ENCODE results near the gene TTC39C.
"Not testable (repeated sequence)": the region's sequence is repeated elsewhere in the genome, so short reads cannot be mapped to it uniquely, and the experiment has no call there.

The TTC39C gene

GRCh38 chr18:24018299-24018886 lies 3.8 kb downstream of the TTC39C start:
- no peak for DNase-seq (ENCODE audit: low spot score)

DNA sequence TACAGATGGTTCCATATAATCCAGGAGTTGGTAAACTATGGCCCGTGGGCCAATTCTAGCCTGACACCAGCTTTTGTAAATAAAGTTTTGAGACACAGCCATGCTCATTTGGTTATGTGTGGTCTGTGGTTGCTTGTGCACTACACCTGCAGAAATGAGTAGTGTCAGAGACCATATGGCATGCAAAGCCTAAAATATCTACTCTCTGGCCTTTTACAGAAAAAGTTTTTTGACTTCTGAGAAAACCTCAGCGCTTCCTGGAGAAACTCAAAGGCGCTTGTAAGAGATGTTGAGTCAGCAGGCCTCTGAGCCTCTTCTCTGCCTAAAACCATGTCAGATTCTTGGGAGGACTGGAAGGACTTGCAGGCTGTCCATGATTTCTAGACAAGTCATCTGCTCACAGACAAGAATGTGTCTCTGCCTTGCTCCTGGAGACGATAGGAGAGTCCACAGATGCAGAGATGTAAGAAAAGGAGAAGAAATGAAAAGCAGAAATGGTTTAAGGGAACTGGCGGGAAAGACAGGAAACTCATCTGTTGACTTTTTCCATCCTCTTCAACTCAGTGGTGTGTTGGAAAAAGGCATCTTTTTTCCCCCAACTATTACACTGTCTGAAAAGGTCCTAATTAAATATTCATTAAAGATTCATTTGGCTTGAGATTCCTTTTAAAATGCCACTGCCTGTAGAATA lies 5.2 kb downstream of the TTC39C start:
- DNase-seq (ENCODE audit: low spot score), result peak; percentile 78

- DNase-seq (ENCODE audit: low spot score), result no peak
Observed at GRCh38 chr18:24021505-24021904, 7.0 kb downstream of the TTC39C start.

DNA sequence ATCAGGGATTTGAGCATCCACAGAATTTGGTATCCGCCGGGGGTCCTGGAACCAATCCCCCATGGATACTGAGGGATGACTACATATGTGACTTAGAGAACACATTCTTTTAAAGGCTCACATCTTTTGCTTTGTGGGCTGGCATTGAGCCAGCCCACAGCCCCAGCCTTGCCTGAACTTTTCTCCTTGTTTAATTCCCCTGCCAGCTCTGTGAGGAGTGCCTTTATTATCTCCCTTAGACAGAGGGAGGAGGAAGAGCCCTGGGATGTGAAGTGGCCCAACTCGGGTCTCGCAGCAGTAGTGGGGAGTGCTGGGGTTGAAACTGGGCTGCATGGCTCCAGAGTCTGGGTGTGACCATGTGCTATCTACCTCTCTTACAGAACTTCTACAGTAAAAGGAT lies 7.6 kb downstream of the TTC39C start:
- DNase-seq (ENCODE audit: low spot score), result no peak

DNA sequence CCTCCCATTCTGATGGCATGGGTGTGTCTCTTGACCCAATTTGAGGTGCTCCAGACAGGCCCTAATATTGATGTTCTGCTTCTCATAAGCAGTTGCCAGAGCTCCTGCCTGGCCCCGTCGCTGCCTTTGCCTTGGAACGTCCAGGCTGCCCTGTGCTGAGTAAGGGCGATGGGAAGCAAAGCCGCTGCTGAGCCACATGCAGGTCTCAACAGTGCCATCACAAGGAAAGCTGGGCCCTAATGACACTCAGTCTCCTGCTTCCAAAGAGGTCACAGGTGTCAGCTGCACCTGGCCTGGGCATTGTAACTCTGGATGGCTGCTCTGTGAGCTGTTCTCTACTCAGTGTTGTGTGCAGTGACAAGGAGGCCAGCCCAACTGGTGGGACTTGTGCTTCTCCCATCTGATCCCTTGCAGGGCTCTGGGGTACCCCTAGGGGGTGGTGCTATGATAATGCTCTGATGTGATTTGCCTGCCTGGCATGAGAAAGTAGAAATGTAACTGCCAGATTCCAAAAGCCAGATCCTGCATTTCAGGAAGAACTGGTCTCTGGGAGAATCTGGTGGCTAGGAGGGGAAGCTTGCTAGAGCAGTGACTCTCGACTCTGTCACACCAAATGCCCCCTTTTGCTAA lies 8.7 kb downstream of the TTC39C start:
- no peak for DNase-seq (ENCODE audit: low spot score)

GRCh38 chr18:24024425-24024824 lies 9.9 kb downstream of the TTC39C start:
- DNase-seq (ENCODE audit: low spot score), result no peak

- no peak for DNase-seq (ENCODE audit: low spot score)
Observed at GRCh38 chr18:24026457-24026856, 11.9 kb downstream of the TTC39C start.

DNA sequence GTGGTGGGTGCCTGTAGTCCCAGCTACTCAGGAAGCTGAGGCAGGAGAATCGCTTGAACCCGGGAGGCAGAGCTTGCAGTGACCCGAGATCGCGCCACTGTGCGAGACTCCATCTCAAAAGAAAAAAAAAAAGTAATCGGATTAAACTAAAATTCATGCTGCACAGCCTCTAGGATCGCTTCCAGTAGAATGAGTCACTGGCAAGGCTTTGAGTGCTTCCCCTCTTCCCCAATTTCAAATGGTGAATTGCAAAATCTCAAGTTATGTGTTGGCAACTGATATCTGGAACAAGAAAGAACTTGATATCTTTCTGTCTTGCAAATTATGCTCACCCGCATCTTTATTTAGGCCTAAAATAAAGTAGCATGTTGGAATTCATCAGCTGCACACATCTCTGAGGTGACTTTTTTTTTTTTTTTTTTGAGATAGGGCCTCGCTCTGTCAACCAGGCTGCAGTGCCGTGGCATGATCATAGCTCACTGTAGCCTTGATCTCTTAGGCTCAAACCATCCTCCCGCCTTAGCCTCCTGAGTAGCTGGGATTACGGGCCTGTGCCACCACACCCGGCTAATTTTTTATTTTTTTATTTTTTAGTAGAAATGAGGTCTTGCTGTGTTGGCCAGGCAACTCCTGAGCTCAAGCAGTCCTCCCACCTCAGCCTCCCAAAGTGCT lies 12.7 kb downstream of the TTC39C start:
- DNase-seq (ENCODE audit: low spot score), result no peak

GRCh38 chr18:24028946-24029345 lies 14.4 kb downstream of the TTC39C start:
- DNase-seq (ENCODE audit: low spot score), result not testable (repeated sequence)

GRCh38 chr18:24031318-24031717 lies 16.8 kb downstream of the TTC39C start:
- DNase-seq (ENCODE audit: low spot score), result no peak

- no peak for DNase-seq (ENCODE audit: low spot score)
Observed at GRCh38 chr18:24031916-24032315, 17.4 kb downstream of the TTC39C start.

DNA sequence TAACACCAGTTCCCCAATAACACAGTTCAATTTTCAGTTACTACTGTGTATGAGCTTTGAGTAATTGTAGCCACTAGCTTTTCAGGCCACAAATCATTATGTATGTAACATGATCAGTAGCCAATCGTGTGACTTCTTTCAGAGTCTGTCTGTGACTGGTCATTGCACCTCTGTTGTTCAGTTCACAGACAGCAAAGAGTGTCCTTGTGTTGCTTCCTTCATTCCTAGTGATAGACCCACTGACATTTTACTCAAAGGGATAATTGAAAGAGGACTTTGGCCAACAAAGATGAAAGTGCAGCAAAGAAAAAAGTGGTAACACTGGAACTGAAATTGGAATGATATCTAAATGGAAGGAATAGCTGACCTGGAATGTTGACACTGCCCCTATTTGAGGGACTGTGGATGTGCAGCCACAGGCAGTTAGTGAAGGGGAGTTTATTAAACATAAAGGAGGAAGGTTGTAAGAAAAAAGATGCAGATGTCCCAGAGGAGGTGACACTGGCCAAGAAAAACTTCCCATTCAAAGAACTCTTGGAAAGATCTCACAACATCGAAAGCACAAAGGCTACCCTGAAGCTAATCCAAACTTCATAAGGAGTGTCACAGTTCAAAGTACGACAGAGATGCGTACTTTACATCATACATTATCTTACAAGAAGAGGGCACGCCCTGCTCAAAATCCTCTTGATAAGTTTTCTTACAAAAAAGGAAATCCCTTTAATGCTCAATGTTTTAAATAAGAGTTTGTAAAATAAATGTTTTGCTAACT lies 19.3 kb downstream of the TTC39C start:
- DNase-seq (ENCODE audit: low spot score), result no peak

DNA sequence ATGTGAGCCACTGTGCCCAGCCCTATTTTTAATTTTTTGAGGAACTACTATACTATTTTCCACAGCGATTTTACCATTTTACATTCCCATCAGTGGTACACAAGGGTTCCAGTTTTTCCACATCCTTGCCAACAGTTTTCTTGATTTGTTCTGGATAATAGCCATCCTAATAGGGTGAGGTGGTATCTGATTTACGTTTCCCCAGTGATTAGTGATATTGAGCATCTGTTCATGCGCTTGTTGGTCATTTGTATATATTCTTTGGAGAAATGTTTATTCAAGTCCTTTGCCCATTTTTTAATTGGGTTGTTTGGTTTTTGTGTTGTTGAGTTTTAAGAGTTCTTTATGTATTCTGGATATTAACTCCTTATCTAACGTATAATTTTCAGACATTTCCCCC lies 20.8 kb downstream of the TTC39C start:
- DNase-seq (ENCODE audit: low spot score), result no peak

DNA sequence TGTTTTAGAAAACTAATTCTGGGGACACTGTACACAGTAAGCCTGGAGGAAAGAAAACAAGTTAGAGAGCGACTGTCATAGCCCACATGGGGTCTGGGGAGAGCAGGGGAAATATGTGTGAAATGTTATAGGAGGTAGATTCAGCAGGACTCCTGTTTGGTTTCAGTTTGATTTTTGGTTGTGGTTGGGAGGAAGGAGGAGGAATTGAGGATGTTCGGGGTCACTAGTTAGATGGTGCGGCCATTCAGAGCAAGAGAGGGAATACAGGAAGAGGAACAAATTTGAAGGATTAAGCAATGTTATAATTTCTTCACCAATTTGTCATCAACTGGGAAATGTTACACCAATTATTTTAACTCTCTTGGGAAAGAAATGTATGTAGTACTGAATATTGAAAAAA lies 25.1 kb downstream of the TTC39C start:
- DNase-seq (ENCODE audit: low spot score), result no peak

DNA sequence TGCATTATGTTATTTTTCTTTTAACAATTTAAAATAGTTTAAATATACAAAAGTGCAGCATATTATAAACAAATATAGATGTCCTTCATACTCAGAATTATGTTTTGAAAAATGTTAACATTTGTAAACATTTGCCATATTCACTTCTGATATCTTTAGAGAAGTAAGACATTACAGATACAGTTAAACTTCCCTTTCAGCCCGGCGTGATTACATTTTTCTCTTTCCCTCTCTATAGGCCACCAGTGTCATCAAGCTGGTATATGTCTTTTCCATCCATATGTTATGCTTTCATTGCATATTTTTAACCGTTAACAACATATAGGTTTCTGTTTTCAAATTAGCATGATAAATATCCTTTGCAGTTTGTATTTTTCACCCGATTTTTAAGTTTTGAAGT lies 27.1 kb downstream of the TTC39C start:
- no peak for DNase-seq (ENCODE audit: low spot score)

- DNase-seq (ENCODE audit: low spot score), result no peak
Observed at GRCh38 chr18:24043403-24043802, 28.8 kb downstream of the TTC39C start.

GRCh38 chr18:24048261-24048660 lies 33.7 kb downstream of the TTC39C start:
- DNase-seq (ENCODE audit: low spot score), result no peak

- no peak for DNase-seq (ENCODE audit: low spot score)
Observed at GRCh38 chr18:24049142-24049541, 34.6 kb downstream of the TTC39C start.

- DNase-seq (ENCODE audit: low spot score), result no peak
Observed at GRCh38 chr18:24051031-24051947, 36.7 kb downstream of the TTC39C start.

GRCh38 chr18:24052053-24052452 lies 37.5 kb downstream of the TTC39C start:
- no peak for DNase-seq (ENCODE audit: low spot score)

DNA sequence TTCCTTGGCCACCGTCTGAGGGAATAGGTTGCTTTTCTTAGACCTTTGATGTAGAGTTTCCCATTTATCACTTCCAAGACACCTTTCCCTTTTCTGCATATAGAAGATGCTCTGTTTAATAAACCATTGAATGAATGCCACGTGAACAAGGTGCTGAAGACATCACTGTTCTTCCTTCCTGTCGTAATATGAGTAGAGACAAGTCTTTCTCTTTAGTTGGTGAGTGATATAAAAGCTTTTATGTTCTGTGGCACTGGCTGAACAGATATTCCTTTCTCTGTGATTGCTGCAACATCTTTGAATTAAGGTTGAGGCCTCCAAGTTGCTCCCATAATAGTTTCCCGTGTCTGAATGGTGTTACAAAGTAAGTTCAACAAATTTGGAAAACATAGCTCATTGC lies 38.7 kb downstream of the TTC39C start:
- DNase-seq (ENCODE audit: low spot score), result no peak

Measured in CD4-positive, alpha-beta T cell treated with Interleukin-6 at 100 ng/mL for 8 hours (primary cell).